ENCODE data around the gene CYP3A7. TPM values are rescaled to one million over a fixed set of nuclear protein-coding genes. Genes with fewer than 3 reads are reported as not detected.

Gene CYP3A7
- total and polyA plus RNA-seq, 9 of the 15 experiments (the other 6 are each of a cell fraction or from before 2014, with no cell fraction given), result 0.20 TPM; not detected in 8

DNA sequence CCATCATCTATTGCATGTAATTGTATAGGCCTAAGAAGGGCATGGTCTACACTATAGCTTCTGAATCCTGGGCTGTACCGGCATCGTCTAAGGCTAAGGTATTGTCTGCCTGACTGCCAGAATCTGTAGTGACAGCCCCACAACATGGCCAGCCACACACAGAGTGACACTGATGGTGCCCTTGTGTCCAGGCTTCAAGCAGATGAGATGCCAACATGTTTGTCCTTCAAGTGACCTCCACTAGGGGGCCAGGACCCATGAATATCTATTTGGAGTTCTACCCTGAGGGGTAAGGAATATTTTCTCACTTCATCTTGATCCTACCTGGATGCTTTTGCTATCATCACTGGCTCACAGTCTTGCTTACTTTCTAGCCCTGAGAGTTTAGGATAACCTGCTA, 1.5 kb downstream of the CYP3A7 start:
- peak; percentile 38; the same call in 1 of the 3 replicates for ATAC-seq
- 71% methylated on average over 2 of the region's 2 CpGs for WGBS (ENCODE audit: insufficient coverage, low coverage, missing lambda C conversion rate)
- ChIA-PET POLR2A (no interaction called here), CTCF (ENCODE audit: low intra/inter-chr PET ratio) (no interaction called here)
- Histone ChIP-seq H3K9me3 (replicated peaks; ENCODE audit: control insufficient read depth, insufficient read depth, low read depth, low read length) (no peaks in the 10 kb centered on the region), H2AFZ (ENCODE audit: low read depth, low read length) (no peak overlapping the region), H3K27ac (ENCODE audit: extremely low read depth, low read depth, low read length) (no peak overlapping the region), H3K4me3 (no peak overlapping the region), H3K27me3 (ENCODE audit: control insufficient read depth in 2 of 2, insufficient read depth in 2 of 2, low read length in 2 of 2) (no peaks in the 10 kb centered on the region), H4K20me1 (replicated peaks; ENCODE audit: control insufficient read depth, insufficient read depth, low read length) (no peaks in the 10 kb centered on the region), H3K4me1 (replicated peaks in 1 of 2; ENCODE audit: control insufficient read depth in 2 of 2, insufficient read depth in 2 of 2, low read length in 2 of 2) (no peaks in the 10 kb centered on the region; a peak in 2 of 5 replicates), H3K9ac (ENCODE audit: insufficient read depth in 1 of 2, low read depth in 2 of 2, low read length in 2 of 2) (no peak overlapping the region), H3K79me2 (ENCODE audit: control insufficient read depth, insufficient read depth, low read length) (no peaks in the 10 kb centered on the region), H3K4me2 (ENCODE audit: insufficient read depth, low read length) (no peak overlapping the region), H3K36me3 (ENCODE audit: control insufficient read depth, insufficient read depth, low read length) (no peaks in the 10 kb centered on the region), H3K9me1 (ENCODE audit: control insufficient read depth, insufficient read depth, low read length) (no peaks in the 10 kb centered on the region)
- in situ Hi-C loops (cut with MboI) (no loop called here), intact Hi-C loops (cut with micrococcal nuclease) (no loop called here)
- FAIRE-seq, result peak; percentile 62
- no peak for TF ChIP-seq NFRKB (IDR thresholded peaks at IDR 0.05; ENCODE audit: low read depth)
- TF ChIP-seq NCOA2 (IDR thresholded peaks at IDR 0.05; ENCODE audit: partially characterized antibody in 2 of 2), result no peak
- TF ChIP-seq, protein P1, sequence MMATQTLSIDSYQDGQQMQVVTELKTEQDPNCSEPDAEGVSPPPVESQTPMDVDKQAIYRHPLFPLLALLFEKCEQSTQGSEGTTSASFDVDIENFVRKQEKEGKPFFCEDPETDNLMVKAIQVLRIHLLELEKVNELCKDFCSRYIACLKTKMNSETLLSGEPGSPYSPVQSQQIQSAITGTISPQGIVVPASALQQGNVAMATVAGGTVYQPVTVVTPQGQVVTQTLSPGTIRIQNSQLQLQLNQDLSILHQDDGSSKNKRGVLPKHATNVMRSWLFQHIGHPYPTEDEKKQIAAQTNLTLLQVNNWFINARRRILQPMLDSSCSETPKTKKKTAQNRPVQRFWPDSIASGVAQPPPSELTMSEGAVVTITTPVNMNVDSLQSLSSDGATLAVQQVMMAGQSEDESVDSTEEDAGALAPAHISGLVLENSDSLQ (IDR thresholded peaks at IDR 0.05), result no peak
- 0 out of 2 replicates have a peak, but pooled peaks have one; percentile 17 for TF ChIP-seq SMC3 (conservative IDR thresholded peaks at IDR 0.05; ENCODE audit: insufficient read depth, low read depth, low read length)
- TF ChIP-seq XRCC5 (IDR thresholded peaks at IDR 0.05; ENCODE audit: low read depth, low read length), result no peak
- TF ChIP-seq NR2C1 (IDR thresholded peaks at IDR 0.05), result no peak
- TF ChIP-seq NR2C1 (tag; IDR thresholded peaks at IDR 0.05), result no peak
- no peak for TF ChIP-seq SRSF1 (IDR thresholded peaks at IDR 0.05; ENCODE audit: low read depth, low read length)
- TF ChIP-seq, protein P2, sequence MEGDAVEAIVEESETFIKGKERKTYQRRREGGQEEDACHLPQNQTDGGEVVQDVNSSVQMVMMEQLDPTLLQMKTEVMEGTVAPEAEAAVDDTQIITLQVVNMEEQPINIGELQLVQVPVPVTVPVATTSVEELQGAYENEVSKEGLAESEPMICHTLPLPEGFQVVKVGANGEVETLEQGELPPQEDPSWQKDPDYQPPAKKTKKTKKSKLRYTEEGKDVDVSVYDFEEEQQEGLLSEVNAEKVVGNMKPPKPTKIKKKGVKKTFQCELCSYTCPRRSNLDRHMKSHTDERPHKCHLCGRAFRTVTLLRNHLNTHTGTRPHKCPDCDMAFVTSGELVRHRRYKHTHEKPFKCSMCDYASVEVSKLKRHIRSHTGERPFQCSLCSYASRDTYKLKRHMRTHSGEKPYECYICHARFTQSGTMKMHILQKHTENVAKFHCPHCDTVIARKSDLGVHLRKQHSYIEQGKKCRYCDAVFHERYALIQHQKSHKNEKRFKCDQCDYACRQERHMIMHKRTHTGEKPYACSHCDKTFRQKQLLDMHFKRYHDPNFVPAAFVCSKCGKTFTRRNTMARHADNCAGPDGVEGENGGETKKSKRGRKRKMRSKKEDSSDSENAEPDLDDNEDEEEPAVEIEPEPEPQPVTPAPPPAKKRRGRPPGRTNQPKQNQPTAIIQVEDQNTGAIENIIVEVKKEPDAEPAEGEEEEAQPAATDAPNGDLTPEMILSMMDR (IDR thresholded peaks at IDR 0.05 in 2 of 3, conservative IDR thresholded peaks at IDR 0.05 in 1 of 3; ENCODE audit: insufficient read depth in 2 of 3, low read depth in 1 of 3, low read length in 3 of 3), result peak in 2 of 3 experiments; percentile 35 to 59; a peak in 4 of 6 replicates
- TF ChIP-seq NCOA1 (IDR thresholded peaks at IDR 0.05; ENCODE audit: low read depth), result no peak
- no peak for TF ChIP-seq ZNF175 (CRISPR knock-in tag; IDR thresholded peaks at IDR 0.05; ENCODE audit: low read depth)
- TF ChIP-seq ESRRA (IDR thresholded peaks at IDR 0.05; ENCODE audit: borderline replicate concordance, low read depth), result peak; percentile 91
- no peak for TF ChIP-seq SREBF1 (IDR thresholded peaks at IDR 0.05; ENCODE audit: borderline replicate concordance, low read depth, low read length)
- TF ChIP-seq ZC3H8 (IDR thresholded peaks at IDR 0.05), result no peak
- TF ChIP-seq, protein P3, sequence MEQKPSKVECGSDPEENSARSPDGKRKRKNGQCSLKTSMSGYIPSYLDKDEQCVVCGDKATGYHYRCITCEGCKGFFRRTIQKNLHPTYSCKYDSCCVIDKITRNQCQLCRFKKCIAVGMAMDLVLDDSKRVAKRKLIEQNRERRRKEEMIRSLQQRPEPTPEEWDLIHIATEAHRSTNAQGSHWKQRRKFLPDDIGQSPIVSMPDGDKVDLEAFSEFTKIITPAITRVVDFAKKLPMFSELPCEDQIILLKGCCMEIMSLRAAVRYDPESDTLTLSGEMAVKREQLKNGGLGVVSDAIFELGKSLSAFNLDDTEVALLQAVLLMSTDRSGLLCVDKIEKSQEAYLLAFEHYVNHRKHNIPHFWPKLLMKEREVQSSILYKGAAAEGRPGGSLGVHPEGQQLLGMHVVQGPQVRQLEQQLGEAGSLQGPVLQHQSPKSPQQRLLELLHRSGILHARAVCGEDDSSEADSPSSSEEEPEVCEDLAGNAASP (IDR thresholded peaks at IDR 0.05), result no peak
- TF ChIP-seq, protein P4, sequence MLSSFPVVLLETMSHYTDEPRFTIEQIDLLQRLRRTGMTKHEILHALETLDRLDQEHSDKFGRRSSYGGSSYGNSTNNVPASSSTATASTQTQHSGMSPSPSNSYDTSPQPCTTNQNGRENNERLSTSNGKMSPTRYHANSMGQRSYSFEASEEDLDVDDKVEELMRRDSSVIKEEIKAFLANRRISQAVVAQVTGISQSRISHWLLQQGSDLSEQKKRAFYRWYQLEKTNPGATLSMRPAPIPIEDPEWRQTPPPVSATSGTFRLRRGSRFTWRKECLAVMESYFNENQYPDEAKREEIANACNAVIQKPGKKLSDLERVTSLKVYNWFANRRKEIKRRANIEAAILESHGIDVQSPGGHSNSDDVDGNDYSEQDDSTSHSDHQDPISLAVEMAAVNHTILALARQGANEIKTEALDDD (IDR thresholded peaks at IDR 0.05), result no peak
- DNase-seq (ENCODE audit: extremely low read depth in 1 of 4, low spot score in 3 of 4), result peak; percentile 27 to 56 (median 48)
- BruUV-seq (replicated peaks), result no TSS peak
